GM18868 (cell line): ENCODE data around the gene MAP1B.

Experiments
- ATAC-seq: cut with Tn5 transposase; IDR thresholded peaks from one replicate; pipeline ENCODE4 v1.9.1; 2021; ENCODE audit warnings: mild to moderate bottlenecking, moderate library complexity; ENCODE audit not compliant: unreplicated experiment

Gene MAP1B

DNA sequence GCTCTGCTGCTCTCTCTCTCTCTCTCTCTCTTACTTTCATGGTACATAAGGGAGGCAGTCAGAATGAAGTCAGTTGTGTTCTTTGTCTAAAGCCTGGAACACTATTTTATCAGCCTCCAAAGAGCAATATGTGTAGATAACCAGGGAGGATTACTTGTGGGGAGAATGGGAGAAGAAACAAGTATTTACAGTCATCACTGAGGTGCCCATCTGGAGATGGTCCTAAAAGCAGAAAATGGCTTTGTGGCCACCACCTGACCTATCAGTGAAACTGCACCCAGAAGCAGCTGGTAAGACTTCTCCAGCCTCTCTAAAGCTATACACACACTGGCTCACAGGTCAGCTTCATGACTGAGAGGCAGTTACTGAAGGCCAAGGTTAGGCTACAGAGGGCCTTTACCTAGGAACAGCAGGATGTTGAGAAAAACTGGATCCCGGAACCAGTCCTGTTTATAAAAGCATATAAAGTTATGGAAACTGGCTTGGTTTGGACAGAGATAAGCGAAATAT lies 137.6 kb downstream of the MAP1B start:
- peak; percentile 85 for ATAC-seq

DNA sequence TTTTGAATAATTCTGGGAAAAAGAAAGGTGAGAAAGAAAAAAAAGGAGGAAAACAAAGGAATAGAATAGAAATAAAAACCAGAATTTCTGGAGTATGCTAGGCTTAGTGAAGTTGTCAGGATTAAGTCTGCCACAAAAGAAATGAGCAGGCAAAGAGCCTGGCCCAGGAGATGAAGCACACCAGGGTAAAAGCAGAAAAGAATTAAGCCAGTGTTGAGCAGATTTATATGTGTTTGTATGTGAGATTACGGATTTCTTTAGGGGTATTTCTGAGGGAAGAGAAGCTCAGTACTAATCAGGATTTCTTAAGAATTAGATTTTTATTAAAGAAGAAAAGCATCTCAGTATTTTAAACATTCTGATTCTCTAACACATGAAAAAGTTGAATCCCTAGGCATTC lies 138.3 kb downstream of the MAP1B start:
- no peak for ATAC-seq

DNA sequence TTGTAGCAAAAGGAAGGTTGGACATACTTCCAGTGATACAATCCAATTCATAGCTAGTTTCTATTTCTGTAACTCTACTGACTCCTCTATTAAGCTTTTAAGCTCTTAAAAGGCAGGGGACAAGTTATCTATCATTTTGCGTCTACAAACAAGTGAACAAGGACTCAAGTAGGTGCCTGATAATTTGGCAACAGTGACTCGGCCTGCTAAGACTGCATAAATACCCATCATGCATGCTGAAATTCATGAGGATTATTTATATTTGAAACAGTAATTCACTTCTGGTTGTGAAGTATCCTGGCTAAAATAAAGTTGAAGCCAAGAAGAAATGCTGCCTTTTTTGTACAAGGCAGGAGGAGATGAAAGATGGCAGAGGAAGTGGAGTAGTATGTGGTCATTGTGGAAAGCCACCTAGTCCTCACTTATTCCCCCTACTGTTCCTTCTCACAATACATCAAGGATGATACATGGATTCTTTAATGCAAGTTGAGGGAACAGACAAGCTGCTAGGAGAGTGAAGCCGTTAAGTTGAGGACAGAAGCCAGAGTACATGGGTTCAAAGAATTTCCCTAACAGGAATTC lies 138.8 kb downstream of the MAP1B start:
- no peak for ATAC-seq

DNA sequence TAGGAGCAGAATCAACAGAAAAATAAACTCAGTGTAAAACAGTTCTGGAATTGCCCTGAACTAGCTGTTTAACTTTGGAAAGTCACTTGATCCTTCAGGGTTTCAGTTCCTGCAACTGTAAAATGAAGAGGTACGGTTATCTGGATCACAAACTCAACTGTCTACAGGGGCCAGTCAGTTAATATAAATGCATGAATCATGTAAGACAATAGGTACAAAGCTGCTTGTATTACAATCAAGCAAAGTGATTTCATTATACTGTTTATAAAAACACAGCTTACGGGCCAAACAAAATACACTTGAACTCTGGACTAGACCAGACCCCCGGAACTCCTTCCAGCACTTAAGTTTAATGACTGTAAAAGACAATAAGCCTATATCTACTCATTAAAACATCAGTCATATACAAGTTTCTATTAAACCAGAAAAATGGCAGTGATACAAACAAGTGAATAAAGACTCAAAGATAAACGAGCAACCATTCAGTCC lies 139.7 kb downstream of the MAP1B start:
- ATAC-seq = no peak

DNA sequence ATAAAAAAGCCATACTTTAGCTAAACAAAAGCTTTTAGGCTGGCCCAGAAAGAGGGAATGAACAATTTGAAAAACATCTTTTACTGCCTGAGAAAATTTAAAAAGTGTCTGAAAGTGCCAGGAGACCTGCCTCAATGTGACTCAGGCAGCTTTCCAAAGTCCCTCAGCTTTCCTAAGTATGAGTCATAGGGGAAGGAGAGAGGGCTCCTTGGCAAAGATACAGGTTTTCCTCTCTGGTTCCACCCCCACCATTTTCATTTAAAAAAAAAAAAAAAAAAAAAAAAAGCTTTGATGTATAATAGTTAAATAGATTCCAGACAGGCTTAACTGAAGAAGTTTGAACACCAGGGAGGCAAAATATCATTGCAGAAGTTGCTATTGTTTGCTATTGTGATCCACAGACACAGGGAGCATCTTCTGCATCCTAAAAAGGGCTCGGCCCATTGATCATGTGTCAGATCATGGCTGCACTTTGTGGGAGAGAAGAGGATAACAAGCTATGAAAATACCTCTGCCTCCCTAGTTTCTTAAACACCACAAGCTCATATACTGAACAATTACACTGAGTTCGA lies 141.2 kb downstream of the MAP1B start:
- no peak for ATAC-seq

DNA sequence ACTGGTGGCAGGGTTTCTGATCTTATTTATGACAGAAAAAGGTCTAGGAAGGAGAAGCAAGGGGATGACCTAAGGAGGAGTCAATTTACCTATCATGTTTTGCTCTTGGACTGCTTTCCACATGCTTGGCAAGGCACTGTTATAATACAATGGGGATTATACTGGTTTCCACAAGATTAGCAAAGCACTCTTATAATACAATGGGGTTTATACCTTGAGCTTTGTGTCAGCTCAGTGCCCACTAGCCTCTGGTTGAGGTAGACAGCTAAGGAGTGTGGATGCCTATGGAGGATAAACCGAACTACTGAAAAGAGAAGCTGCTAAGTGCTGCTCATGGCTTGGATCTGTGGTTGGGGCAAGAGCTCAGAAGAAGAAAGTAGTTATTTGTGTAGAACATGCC lies 144.1 kb downstream of the MAP1B start:
- ATAC-seq = no peak

DNA sequence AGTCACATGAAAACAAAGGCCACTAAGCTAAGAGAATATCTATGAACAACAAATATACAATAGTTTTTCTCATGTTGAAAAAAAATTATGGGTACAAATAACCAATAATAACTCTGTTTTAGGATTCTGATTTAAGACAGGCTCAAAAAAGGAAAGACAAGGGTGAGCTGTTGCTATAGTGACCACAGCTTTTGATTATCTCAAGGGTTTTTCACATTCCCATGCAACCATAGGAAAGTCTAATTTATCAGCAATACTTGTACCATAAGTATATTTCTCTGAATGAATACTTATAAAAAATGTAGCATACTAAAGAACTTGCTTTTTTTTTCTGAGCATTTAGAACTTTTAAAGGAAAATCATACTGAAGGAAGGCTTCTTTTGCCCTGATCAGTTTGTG lies 144.7 kb downstream of the MAP1B start:
- ATAC-seq = no peak

DNA sequence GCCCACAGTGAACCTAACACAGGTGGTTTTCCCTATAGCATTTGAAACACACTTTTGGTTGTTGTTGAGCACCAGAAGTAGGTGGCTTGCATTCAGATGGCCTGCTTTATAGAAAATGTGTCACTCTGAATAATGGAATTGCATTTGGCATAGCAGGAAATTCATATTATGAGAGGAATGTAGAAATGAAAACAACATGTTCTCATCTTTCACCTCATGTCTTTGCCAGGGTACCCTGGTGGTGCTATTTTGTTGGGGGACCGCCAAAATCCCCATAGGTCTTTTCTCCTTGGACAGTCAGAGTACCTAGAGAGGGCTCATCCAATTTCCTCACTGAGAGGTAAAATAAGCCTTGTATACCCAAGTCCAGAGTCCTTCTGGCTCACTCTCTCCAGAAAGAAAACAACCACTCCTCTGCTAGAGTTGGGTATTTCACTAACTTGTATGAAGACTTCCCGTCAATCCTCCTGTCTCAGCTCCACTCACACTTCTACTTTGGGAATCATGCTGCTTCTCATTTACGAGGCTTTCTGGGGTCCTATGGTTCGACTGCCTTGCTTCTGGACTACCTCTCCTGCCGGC lies 145.4 kb downstream of the MAP1B start:
- no peak for ATAC-seq

DNA sequence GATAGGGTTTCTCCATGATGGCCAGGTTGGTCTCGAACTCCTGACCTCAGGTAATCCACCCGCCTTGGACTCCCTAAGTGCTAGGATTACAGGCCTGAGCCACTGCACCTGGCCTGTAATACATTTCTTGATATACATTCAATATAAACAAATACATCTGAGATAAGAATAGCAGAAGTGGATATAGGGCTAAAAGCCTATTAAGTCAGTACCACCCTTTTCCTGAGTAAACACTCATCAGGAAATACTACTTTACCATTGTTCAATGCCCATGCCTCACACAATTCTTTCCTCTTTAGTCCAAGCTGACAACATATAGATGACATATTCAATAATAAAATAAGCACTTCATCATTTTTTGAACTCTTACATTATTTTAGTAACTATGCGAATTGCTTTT lies 148.0 kb downstream of the MAP1B start:
- no peak for ATAC-seq

DNA sequence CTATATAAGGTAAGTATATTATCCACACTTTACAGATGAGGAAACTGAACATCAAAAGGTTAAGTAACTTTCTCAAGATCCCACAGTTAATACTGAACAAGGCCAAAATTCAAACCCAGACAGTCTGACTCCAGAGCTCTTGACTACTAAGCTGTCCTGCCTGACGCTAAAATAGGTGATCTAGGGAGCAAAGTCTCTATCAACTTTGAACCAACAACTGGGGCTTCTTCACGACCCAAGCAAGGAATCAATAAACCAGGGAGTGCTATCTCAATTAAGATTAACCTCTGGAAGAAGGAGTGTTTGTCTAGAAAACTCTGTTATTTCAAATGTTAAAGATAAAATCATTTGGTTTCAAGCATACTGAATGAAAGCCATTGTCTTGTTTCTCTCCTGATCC lies 148.4 kb downstream of the MAP1B start:
- ATAC-seq = no peak

DNA sequence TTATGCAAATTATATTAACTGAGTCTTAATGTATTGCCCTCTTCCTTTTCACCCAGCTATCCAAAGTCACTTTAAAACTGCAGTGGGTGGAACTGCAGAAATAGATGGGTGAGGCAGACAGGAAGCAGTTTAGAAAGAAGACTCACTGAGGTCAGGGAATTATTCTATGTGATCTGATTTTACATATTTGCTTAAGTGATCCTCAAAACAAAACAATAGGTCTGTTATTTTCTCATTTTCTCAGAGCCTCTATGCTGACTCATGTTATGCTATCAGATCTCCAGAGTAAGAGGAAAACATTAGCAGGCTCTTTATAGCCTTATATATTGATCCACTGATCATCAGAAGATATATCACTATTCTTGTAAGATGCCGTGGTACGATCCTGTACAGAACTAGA lies 149.3 kb downstream of the MAP1B start:
- ATAC-seq = no peak
